ENCODE data around the gene RAD21L1. TPM values are rescaled to one million over a fixed set of nuclear protein-coding genes. Genes with fewer than 3 reads are reported as not detected.

RAD21L1 gene
- total and polyA plus RNA-seq, 2 of the 8 experiments (the other 6 are each of a cell fraction or from before 2014, with no cell fraction given), result 0.06 to 0.26 TPM

DNA sequence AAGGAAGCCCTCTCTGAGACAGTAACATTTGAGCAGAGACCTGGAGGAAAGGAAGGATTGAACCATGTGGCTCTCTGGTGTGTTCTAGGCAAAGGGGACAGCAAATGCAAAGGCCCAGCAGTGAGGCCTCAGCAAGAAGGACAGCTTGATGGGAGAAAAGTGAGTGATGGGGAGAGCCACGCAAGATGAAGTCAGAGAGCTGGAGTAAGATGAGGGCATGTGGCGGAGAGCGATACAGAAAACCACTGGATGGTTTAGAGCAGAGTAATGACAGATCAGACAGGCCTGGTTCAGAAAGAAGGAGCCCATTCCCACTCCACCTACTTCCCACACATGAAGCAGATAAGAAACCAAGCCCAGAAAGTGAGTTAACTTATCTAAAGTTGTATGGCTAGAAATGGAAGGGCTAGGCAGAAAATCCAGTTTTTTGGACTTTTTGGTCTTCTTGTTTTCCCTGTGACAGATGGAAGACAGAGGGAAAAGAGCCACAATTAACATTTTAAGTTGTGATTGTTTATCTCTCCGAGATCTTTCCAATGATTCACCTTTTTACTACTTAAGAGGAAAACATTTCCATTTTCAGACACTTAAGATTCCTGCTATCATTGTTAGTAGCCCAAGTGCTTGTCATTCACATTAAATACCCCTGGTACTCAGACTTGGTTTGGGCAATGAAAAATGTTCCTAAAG is 39.5 kb downstream of the RAD21L1 start (continued):
- TF ChIP-seq KDM1A (IDR thresholded peaks at IDR 0.05; ENCODE audit: borderline replicate concordance, low read length), result no peak
- no peak for TF ChIP-seq SRF (IDR thresholded peaks at IDR 0.05; ENCODE audit: low read depth, low read length)
- TF ChIP-seq, protein P1, sequence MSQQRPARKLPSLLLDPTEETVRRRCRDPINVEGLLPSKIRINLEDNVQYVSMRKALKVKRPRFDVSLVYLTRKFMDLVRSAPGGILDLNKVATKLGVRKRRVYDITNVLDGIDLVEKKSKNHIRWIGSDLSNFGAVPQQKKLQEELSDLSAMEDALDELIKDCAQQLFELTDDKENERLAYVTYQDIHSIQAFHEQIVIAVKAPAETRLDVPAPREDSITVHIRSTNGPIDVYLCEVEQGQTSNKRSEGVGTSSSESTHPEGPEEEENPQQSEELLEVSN (IDR thresholded peaks at IDR 0.05), result no peak
- TF ChIP-seq SP1 (IDR thresholded peaks at IDR 0.05; ENCODE audit: low read depth, low read length), result no peak

Measured in H1 (cell line).